Ammon's horn (tissue), 1 donor: Measurements from ENCODE around the gene CYP3A7.
"Not testable (repeated sequence)": the region's sequence is repeated elsewhere in the genome, so short reads cannot be mapped to it uniquely, and the experiment has no call there.

Source experiments
- DNase-seq: peaks from one replicate; pipeline ENCODE4 v3.0.0-alpha.2; 2016; ENCODE audit warnings: low spot score

Gene CYP3A7

DNA sequence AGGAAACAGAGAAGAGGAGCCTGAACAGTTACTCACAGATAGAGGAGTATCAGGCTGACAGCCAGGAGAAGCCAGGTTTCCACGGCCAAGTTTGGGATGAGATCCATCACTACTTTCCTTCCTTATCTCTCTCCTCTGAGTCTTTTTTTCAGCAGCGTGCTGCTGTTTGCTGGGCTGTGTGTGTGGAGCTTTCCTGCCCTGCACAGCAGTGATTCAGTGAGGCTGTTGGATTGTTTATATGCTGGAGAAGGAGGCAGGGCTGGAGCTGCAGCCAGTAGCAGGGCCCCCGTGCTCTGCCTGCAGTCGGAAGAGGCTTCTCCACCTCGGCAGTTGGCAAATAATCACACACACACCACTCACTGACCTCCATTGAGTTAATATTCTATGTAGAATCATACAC, at the start of gene CYP3A7:
Gene CYP3A7, minus strand, starts transcription at position 210 of the 400 bp plus-strand sequence. Its CDS starts 103 bp downstream, at position 107.
- no peak for DNase-seq

DNA sequence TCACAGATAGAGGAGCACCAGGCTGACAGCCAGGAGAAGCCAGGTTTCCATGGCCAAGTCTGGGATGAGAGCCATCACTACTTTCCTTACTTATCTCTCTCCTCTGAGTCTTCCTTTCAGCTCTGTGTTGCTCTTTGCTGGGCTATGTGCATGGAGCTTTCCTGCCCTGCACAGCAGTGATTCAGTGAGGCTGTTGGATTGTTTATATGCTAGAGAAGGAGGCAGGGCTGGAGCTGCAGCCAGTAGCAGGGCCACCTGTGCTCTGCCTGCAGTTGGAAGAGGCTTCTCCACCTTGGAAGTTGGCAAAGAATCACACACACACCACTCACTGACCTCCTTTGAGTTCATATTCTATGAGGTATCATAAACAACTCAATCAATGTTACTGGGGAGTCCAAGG, 49.0 kb upstream of the CYP3A7 start, which contains the start of gene CYP3A4:
Gene CYP3A4, minus strand, starts transcription at position 178 of the 400 bp plus-strand sequence. Its CDS starts 103 bp downstream, at position 75.
- DNase-seq = no peak

- DNase-seq = no peak
Observed at GRCh38 chr7:99782012-99782953, 47.3 kb upstream of the CYP3A7 start.

- DNase-seq = no peak
Observed at GRCh38 chr7:99780588-99780987, 45.6 kb upstream of the CYP3A7 start.

DNA sequence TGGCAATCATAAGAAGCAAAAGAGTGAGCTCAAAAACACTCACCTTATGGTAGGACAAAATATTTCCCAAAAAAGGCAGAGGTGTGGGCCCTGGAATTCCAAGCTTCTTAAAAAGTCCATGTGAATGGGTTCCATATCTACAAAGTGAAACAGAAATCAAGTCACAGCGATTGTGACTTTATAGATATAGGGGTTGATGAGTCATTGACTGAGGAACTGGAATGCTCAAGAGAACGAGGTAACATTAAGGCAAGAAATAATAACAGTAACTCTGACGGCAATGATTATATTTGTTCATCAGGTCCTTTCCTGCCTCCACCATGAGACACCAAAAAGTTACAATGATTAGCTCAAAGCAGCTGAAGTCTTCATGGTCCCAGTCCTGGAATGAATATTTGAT, 45.0 kb upstream of the CYP3A7 start:
- no peak for DNase-seq

DNA sequence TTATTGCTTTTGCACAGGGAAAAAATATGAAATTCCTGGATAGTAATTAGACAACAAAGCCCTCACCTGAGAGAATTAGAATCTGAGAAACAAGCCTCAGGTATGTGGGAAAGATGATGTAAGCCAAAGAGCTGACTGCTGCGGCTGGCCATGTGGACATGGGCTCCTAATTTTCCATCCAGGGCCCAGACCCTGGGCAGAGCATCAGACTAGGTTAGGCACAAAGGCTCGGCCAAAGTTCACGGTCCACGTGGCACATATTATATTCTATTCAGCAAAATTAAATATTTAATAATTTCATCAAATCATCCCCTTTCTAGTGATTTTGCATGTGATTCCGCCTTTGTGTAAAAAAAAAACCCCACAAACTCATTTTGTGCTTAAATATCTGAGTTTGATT, 43.9 kb upstream of the CYP3A7 start:
- DNase-seq = no peak

DNA sequence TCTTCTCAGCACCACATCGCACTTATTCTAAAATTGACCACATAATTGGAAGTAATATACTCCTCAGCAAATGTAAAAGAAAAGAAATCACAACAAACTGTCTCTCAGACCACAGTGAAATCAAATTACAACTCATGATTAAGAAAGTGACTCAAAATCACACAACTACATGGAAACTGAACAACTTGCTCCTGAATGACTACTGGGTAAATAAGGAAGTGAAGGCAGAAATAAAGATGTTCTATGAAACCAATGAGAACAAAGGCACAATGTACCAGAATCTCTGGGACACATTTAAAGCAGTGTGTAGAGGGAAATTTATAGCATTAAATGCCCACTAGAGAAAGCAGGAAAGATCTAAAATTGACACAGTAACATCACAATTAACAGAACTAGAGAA, 38.4 kb upstream of the CYP3A7 start:
- not testable (repeated sequence) for DNase-seq

GRCh38 chr7:99772565-99772964, 37.6 kb upstream of the CYP3A7 start:
- no peak for DNase-seq

- DNase-seq = not testable (repeated sequence)
Observed at GRCh38 chr7:99769494-99769893, 34.5 kb upstream of the CYP3A7 start.

GRCh38 chr7:99768471-99768870, 33.5 kb upstream of the CYP3A7 start:
- DNase-seq = no peak

- no peak for DNase-seq
Observed at GRCh38 chr7:99767662-99768061, 32.7 kb upstream of the CYP3A7 start.

- DNase-seq = no peak
Observed at GRCh38 chr7:99766484-99767099, 31.6 kb upstream of the CYP3A7 start.

DNA sequence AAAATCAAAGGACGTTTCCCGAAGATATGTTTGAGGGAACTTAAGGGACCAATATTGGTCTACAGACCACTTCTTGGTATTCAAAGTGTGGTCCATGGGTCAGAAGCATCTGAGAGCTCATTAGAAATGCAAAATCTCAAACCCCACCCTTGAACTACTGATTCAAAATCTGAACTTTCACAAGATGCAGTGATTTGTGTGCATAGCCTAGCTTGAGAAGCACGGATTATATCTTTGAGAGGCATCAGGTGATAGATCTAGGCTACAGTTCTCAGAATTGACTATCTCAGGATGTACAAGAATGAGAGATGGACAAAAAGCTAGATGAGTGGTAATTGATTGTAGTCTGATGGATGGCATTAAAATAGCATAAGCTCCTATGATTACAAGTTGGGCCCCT, 29.5 kb upstream of the CYP3A7 start:
- no peak for DNase-seq

DNA sequence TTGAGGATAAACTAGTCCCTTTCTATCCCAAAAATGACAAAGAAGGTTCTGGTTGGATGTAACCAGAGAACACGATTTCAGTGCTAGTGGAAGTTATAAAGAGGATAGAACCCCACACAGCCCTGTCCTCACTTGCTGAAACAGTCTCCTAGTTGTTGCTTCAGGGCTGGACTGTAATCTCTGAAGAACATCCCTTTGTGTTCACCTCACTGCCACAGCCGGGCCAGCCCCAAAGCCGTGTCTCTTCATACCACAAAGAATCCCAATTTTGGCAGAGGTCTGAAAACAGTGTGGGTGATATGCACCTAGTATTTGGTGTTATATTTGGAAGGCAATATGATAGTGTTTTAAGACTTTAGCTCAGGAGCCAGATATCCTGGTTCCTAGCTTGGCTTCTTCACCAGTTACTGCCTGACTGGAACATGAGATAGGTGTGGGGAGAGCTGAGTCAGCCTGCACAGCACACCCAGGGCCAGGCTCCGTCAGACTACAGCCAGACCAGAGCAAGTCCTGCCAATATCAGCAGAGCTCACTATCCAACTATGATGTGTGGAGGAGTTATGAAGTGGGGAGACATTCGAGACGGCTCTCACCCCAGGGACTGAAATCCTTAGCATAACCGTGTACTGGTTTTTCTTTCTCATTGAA, 27.8 kb upstream of the CYP3A7 start:
- no peak for DNase-seq

- DNase-seq = no peak
Observed at GRCh38 chr7:99755085-99755484, 20.1 kb upstream of the CYP3A7 start.

- no peak for DNase-seq
Observed at GRCh38 chr7:99752356-99752755, 17.4 kb upstream of the CYP3A7 start.

- DNase-seq = not testable (repeated sequence)
Observed at GRCh38 chr7:99751322-99752052, 16.5 kb upstream of the CYP3A7 start.

DNA sequence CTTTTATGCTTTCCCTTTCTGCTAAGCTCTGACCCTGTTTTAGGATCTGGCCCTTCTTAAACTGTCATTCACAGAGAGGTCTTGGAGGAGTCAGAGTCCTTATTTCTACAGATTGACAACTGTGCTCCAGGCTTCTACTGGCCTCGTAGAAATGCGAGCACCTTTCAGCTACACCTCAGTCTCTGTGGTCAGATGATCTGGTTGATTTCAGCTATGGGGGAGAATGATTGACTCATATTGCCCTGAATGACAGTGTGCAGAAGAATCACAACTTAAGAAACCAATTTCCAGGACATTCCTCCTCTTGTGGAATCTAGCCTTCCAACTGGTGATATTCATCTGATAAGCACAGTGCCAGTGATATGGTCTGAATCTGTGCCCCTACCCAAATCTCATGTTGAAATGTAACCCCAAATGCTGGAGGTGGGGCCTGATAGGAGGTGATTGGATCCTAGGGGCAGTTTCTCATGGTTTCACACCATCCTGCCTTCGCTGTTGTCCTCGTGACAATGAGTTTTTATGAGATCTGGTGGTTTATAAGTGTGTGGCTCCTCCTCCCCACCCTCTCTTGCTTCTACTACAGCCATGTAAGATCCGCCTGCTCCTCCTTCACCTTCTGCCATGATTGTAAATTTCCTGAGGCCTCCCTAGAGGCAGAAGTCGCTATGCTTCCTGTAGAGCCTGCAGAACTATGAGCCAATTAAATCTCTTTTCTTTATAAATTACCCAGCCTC, 14.0 kb upstream of the CYP3A7 start:
- no peak for DNase-seq

GRCh38 chr7:99746915-99747314, 11.9 kb upstream of the CYP3A7 start:
- DNase-seq = not testable (repeated sequence)

GRCh38 chr7:99745395-99745794, 10.4 kb upstream of the CYP3A7 start:
- not testable (repeated sequence) for DNase-seq

GRCh38 chr7:99742737-99743394, 7.9 kb upstream of the CYP3A7 start:
- DNase-seq = no peak
